ENCODE results near the gene A4GNT.
A peak's percentile ranks its signal among the peaks of the same experiment; 100 is the strongest.

The A4GNT gene

DNA sequence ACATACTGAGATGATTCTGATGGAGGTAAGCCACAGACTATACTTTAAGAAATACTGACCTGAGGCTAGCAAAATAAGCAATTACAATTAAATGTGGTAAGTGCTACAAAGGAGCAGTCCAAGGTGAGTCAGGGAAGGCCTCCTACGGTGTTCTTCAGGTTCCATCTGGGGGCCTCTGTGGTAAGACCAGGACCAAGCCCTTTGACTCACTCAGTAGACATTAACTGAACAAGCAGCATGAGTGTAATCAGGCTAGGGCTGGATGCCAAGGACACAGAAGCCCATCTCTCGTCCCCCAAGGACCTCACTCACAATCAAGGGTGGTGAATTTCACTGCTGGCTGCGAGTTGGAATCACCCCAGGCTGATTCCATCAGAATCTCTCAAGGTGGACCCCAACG lies 54.1 kb downstream of the A4GNT start:
- peak; percentile 41 for DNase-seq

Data from fibroblast of skin of abdomen (primary cell).